HUES48 (cell line): ENCODE data around the gene WHAMM.
"Not testable (repeated sequence)": the region's sequence is repeated elsewhere in the genome, so short reads cannot be mapped to it uniquely, and the experiment has no call there.

Experiments
- H3K27ac ChIP-seq: one replicate; pipeline ENCODE4 v1.7.0; 2013; ENCODE audit warnings: low read depth, low read length, inconsistent platforms
- H3K27me3 ChIP-seq: 2 replicates; pipeline ENCODE4 v1.6.1; 2013; ENCODE audit warnings: mild to moderate bottlenecking, low read length; ENCODE audit not compliant: control insufficient read depth, insufficient read depth
- H3K36me3 ChIP-seq: 2 replicates; pipeline ENCODE4 v1.6.1; 2013; ENCODE audit warnings: low read length; ENCODE audit not compliant: control insufficient read depth, insufficient read depth
- H3K4me1 ChIP-seq: 2 replicates; pipeline ENCODE4 v1.6.1; 2013; ENCODE audit warnings: mild to moderate bottlenecking, low read length; ENCODE audit not compliant: control insufficient read depth, insufficient read depth
- H3K4me3 ChIP-seq: 2 replicates; pipeline ENCODE4 v1.5.1; 2013; ENCODE audit warnings: mild to moderate bottlenecking, low read depth, low read length
- H3K9ac ChIP-seq: 2 replicates; pipeline ENCODE4 v1.6.1; 2013; ENCODE audit warnings: mild to moderate bottlenecking, low read depth, low read length, moderate library complexity
- H3K9me3 ChIP-seq: 2 replicates; pipeline ENCODE4 v1.6.1; 2013; ENCODE audit warnings: low read length; ENCODE audit not compliant: control insufficient read depth, insufficient read depth

Gene WHAMM

GRCh38 chr15:82851981-82852511 is 42.6 kb downstream of the WHAMM start:
- 0 out of 2 replicates have a peak, but pooled peaks cover 3% of the 10 kb centered on the region for H3K36me3 ChIP-seq
- H3K27ac ChIP-seq: no peak overlapping the region
- H3K9me3 ChIP-seq: no peaks in the 10 kb centered on the region
- no peaks in the 10 kb centered on the region for H3K27me3 ChIP-seq
- H3K4me1 ChIP-seq: peaks cover 9% of the 10 kb centered on the region
- no peak overlapping the region for H3K9ac ChIP-seq
- H3K4me3 ChIP-seq: no peak overlapping the region

- Histone ChIP-seq H3K27me3 (no peaks in the 10 kb centered on the region), H3K27ac (no peak overlapping the region), H3K9ac (no peak overlapping the region), H3K4me3 (no peak overlapping the region), H3K36me3 (0 out of 2 replicates have a peak, but pooled peaks cover 3% of the 10 kb centered on the region), H3K9me3 (no peaks in the 10 kb centered on the region), H3K4me1 (peaks cover 9% of the 10 kb centered on the region)
These were observed 43.6 kb downstream of the WHAMM start for GRCh38 chr15:82852941-82853561.

GRCh38 chr15:82854554-82854953 is 45.1 kb downstream of the WHAMM start:
- Histone ChIP-seq H3K27ac (no peak overlapping the region), H3K4me1 (peaks cover 6% of the 10 kb centered on the region)

GRCh38 chr15:82855286-82856100 is 46.1 kb downstream of the WHAMM start:
- H3K4me3 ChIP-seq: no peak overlapping the region
- no peaks in the 10 kb centered on the region for H3K9me3 ChIP-seq
- H3K4me1 ChIP-seq: no peaks in the 10 kb centered on the region
- 0 out of 2 replicates have a peak, but pooled peaks cover 3% of the 10 kb centered on the region for H3K36me3 ChIP-seq
- no peak overlapping the region for H3K27ac ChIP-seq
- H3K27me3 ChIP-seq: no peaks in the 10 kb centered on the region
- H3K9ac ChIP-seq: no peak overlapping the region

More at GRCh38 chr15:82854554-82854953, 45.1 kb downstream of the WHAMM start:
- Histone ChIP-seq H3K27me3 (no peaks in the 10 kb centered on the region), H3K4me3 (no peak overlapping the region), H3K9me3 (no peaks in the 10 kb centered on the region), H3K36me3 (0 out of 2 replicates have a peak, but pooled peaks cover 3% of the 10 kb centered on the region), H3K9ac (no peak overlapping the region)

GRCh38 chr15:82856397-82857170 is 47.2 kb downstream of the WHAMM start:
- H3K9me3 ChIP-seq: no peaks in the 10 kb centered on the region

GRCh38 chr15:82858932-82859331 is 49.5 kb downstream of the WHAMM start:
- Histone ChIP-seq H3K27me3 (no peaks in the 10 kb centered on the region), H3K4me1 (no peaks in the 10 kb centered on the region), H3K4me3 (no peak overlapping the region), H3K9me3 (no peaks in the 10 kb centered on the region), H3K27ac (no peak overlapping the region), H3K9ac (no peak overlapping the region), H3K36me3 (no peaks in the 10 kb centered on the region)

More at GRCh38 chr15:82856397-82857170, 47.2 kb downstream of the WHAMM start:
- no peaks in the 10 kb centered on the region for H3K4me1 ChIP-seq
- H3K9ac ChIP-seq: no peak overlapping the region
- no peak overlapping the region for H3K27ac ChIP-seq
- no peaks in the 10 kb centered on the region for H3K27me3 ChIP-seq
- H3K36me3 ChIP-seq: no peaks in the 10 kb centered on the region
- H3K4me3 ChIP-seq: no peak overlapping the region

GRCh38 chr15:82862886-82863285 is 53.5 kb downstream of the WHAMM start:
- H3K9ac ChIP-seq: no peak overlapping the region
- H3K36me3 ChIP-seq: no peaks in the 10 kb centered on the region
- H3K27ac ChIP-seq: no peak overlapping the region
- H3K9me3 ChIP-seq: no peaks in the 10 kb centered on the region
- H3K4me1 ChIP-seq: peaks cover 7% of the 10 kb centered on the region
- no peak overlapping the region for H3K4me3 ChIP-seq
- H3K27me3 ChIP-seq: no peaks in the 10 kb centered on the region

- Histone ChIP-seq H3K9me3 (no peaks in the 10 kb centered on the region), H3K27ac (no peak overlapping the region), H3K4me1 (peaks cover 7% of the 10 kb centered on the region), H3K36me3 (no peaks in the 10 kb centered on the region), H3K9ac (no peak overlapping the region), H3K4me3 (no peak overlapping the region), H3K27me3 (no peaks in the 10 kb centered on the region)
These were observed 55.5 kb downstream of the WHAMM start for GRCh38 chr15:82864967-82865366.

- not testable (repeated sequence) for H3K9me3 ChIP-seq, H3K9ac ChIP-seq, H3K27me3 ChIP-seq, H3K4me3 ChIP-seq, H3K4me1 ChIP-seq, H3K27ac ChIP-seq, H3K36me3 ChIP-seq
These were observed 56.2 kb downstream of the WHAMM start for GRCh38 chr15:82865581-82865980.

- H3K9me3 ChIP-seq, H3K4me3 ChIP-seq, H3K27me3 ChIP-seq, H3K36me3 ChIP-seq, H3K27ac ChIP-seq, H3K9ac ChIP-seq, H3K4me1 ChIP-seq: not testable (repeated sequence)
These were observed 56.6 kb downstream of the WHAMM start for GRCh38 chr15:82865981-82866380.
